SJSA1 (cell line): ENCODE results near the gene ISYNA1. TPM values are rescaled to one million over a fixed set of nuclear protein-coding genes. Genes with fewer than 3 reads are reported as not detected.

Experiments used
- DNase-seq, 2 experiments: peaks; one replicate each; pipeline ENCODE4 v3.0.0-alpha.2; 2015 to 2020; ENCODE audit warnings: low spot score in 2 of 2, low read depth in 1 of 2
- H3K27ac ChIP-seq: fragments of 250-450 bp; sonication (Bioruptor Pico); 2 replicates; pipeline ENCODE4 v1.5.1; 2020; ENCODE audit warnings: mild to moderate bottlenecking, moderate library complexity
- H3K27me3 ChIP-seq: fragments of 250-450 bp; sonication (Bioruptor Pico); replicated peaks from 2 replicates; pipeline ENCODE4 v1.5.1; 2020; ENCODE audit warnings: mild to moderate bottlenecking, moderate library complexity
- H3K36me3 ChIP-seq: fragments of 250-450 bp; sonication (Bioruptor Pico); 2 replicates; pipeline ENCODE4 v1.5.1; 2020; ENCODE audit warnings: mild to moderate bottlenecking
- H3K4me1 ChIP-seq: fragments of 250-450 bp; sonication (Bioruptor Pico); replicated peaks from 2 replicates; pipeline ENCODE4 v1.6.1; 2021; ENCODE audit warnings: mild to moderate bottlenecking
- H3K4me3 ChIP-seq: fragments of 250-450 bp; sonication (Bioruptor Pico); 2 replicates; pipeline ENCODE4 v1.5.1; 2020; ENCODE audit warnings: mild to moderate bottlenecking
- H3K9me3 ChIP-seq: fragments of 250-450 bp; sonication (Bioruptor Pico); replicated peaks from 2 replicates; pipeline ENCODE4 v1.5.1; 2020; ENCODE audit warnings: mild to moderate bottlenecking
- total RNA-seq: library from RNA; depleted of rRNA; stranded (reverse); fragments of >200 nt; shearing (Covaris generic); gene quantifications from 2 replicates; pipeline ENCODE4 v1.2.3, GENCODE V29; 2014

The ISYNA1 gene
- total RNA-seq, 1 experiment from 2014 or later: 2.0 TPM

DNA sequence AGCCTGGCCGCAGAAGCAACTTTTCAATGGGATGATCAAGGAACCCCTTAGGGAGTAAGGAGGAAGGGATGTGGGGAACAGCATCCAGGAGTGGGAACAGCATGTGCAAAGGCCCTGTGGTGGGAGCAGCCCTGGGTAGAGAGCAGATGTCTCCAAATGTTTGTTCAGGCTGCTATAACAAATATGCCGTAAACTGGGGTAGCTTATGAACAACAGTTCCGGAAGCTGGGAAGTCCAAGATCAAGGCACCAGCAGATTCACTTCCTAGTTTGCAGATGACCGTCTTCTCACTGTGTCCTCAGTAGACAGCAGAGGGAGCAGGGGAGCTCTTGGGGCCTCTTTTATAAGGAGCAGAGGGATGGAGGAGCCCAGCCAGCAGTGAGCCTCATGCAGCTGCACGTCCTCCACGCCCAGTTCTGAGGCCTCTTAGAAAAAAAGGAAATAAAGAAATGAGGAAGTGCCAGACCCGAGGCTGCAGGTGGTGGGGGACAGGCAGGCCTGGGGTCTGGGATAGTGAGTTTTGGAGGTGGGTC is 36.3 kb downstream of the ISYNA1 start:
- Histone ChIP-seq H3K36me3 (no peaks in the 10 kb centered on the region), H3K4me1 (peaks cover 30% of the 10 kb centered on the region), H3K27me3 (no peaks in the 10 kb centered on the region), H3K27ac (no peak overlapping the region), H3K4me3 (no peak overlapping the region), H3K9me3 (no peaks in the 10 kb centered on the region)
- no peak for DNase-seq

DNA sequence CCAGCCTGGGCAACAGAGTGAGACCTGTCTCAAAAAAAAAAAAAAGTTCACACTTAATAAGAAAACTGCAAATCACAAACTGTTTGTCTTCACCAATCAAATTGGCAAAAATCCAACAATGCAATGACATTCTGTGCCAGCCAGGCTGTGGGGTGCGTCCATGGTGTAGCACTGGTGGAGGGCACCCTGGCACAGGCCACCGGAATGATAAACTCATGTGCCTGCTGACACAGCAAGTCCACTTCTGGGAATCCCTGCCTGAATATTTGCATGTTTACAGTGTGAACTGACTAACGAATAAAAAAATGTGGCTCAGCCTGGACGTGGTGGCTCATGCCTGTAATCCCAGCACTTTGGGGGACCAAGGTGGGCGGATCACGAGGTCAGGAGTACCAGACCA is 38.9 kb downstream of the ISYNA1 start:
- H3K27ac ChIP-seq: no peak overlapping the region
- peak; percentile 60 to 75 for DNase-seq
- H3K4me3 ChIP-seq: no peak overlapping the region
- H3K9me3 ChIP-seq: no peaks in the 10 kb centered on the region
- H3K36me3 ChIP-seq: no peaks in the 10 kb centered on the region
- H3K4me1 ChIP-seq: peaks cover 30% of the 10 kb centered on the region
- H3K27me3 ChIP-seq: no peaks in the 10 kb centered on the region

DNA sequence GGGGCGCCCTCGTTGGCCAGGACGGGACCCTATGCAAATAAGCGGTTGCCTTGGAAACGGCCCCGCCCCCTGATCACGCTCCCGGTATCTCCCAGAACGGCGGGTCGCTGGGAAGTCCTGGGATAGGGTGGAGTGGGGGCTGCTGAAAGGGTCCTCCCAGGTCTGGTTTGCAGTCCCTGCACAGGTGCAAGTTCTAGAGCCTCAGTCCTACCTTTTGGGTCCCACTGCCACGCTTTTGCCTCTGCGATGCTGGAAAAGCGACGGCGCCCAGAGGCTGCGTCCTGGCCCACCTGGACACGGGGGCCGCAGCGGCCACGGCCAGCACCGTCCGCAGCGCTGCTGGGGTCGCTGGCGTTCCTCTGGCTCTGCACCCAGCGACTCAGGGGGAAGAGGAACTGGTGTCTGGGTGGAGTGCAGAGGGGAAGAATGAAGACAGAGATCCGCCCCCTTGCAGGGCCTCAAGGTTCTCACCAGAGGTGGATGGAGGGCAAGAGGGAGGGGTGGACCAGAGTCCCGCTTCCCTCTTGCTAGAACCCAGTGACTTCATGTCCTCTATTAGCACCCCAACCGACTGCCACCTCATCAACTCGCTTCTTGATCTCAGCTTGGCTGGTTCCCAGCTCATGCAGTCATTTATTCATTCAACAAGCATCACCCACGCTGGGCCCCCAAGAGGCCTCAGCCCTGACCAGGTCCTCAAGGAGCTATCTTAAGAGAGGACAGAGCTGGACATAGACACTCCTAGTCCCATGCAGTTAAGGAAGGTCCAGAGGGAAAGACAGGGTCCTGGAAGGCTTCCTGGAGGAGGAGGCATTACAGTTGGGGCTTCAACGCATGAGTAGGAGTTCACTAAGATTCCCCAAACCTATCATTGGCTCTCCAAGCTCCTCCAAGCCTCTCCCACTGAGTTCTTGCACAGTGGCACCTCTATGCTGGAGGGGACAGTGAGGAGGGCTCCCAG is 40.4 kb downstream of the ISYNA1 start, which contains the start of gene LRRC25:
Gene LRRC25 (minus strand): TSS at position 381 of the 961 bp plus-strand sequence. CDS start 659 bp downstream, outside the sequence.
- Histone ChIP-seq H3K27me3 (no peaks in the 10 kb centered on the region), H3K4me1 (peaks cover 30% of the 10 kb centered on the region), H3K27ac (no peak within 1 kb of the TSS), H3K36me3 (no peaks in the 10 kb centered on the region), H3K4me3 (no peak within 1 kb of the TSS), H3K9me3 (no peaks in the 10 kb centered on the region)
- DNase-seq: no peak

DNA sequence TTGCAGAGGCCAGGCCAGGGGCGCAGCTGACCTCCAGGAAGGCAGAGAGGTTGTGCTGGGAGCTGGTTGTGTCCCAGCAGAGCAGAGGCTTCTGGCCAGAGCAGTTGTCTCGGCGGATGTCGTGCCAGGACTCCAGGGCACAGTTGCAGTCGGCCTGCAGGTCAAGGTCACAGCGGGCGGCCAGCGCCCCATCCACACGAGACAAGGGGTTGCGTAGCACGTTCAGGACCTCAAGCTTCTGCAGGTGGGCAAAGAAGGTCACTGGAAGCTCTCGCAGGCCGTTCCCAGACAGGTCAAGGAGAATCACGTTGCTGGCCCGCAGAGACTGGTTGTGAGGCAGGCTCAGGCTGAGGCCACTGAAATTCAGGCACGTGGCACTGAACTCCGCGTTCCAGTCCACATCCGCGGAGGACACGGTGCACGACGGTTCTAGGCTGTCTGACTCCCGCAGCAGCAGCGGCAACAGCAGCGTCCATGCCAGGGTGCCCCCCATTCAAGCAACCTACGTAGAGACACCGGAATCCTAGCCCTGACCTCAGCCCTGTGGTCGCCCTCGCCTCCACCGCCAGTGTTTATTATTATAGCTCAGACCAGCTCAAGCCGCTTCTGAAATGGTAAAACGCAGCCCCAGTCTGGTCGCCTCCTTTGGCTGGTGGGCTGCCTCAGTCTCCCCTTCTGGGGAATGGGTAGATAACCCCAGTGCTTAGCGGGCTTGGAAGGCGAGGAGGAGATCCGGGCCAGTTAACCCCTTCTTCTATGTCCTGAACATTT is 41.3 kb downstream of the ISYNA1 start:
- Histone ChIP-seq H3K27me3 (no peaks in the 10 kb centered on the region), H3K27ac (no peak overlapping the region), H3K36me3 (no peaks in the 10 kb centered on the region), H3K4me3 (no peak overlapping the region), H3K9me3 (no peaks in the 10 kb centered on the region), H3K4me1 (peaks cover 30% of the 10 kb centered on the region)
- DNase-seq: no peak

DNA sequence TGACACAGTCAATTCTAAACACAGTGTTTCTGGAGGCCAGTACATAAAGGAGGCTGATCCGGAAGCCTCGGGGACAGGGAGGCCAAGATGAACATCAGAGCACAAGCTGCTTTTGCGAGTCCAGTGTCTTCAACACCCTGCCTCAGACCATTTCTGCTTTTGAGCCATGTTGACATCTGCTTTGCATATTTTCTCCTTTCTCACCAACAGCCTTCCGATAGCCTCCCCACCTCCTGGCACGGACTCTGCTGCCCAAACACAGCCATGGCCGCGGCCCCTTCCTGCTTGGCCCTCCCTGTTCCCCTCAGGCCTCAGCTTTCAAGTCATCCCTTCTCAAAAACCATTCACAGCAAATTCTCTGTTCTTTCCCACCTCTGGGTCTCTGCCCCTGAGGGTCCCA is 44.1 kb downstream of the ISYNA1 start:
- Histone ChIP-seq H3K9me3 (no peaks in the 10 kb centered on the region), H3K36me3 (peaks cover under 1% of the 10 kb centered on the region), H3K27me3 (no peaks in the 10 kb centered on the region), H3K4me3 (no peak overlapping the region), H3K4me1 (peaks cover 14% of the 10 kb centered on the region), H3K27ac (no peak overlapping the region)
- DNase-seq: no peak

DNA sequence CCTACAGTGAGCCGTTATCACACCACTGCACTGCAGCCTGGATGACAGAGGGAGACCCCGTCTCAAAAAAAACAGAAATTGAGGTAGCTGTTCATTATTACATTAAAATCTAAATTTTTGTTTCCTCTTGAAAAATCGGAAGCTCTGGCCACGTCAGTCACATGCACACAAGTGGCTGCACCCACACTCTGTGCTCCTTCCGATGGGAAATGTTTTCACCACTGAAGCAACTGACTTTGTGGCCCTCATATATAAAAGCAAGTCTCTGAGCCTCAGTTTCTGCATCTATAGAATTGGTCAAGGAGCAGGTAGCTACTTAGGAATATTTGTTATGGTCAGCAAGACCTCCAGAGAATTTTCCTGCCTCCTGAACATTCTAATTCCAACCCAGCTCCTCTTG is 45.0 kb downstream of the ISYNA1 start:
- Histone ChIP-seq H3K36me3 (peaks cover 7% of the 10 kb centered on the region), H3K27ac (no peak overlapping the region), H3K4me1 (peaks cover 16% of the 10 kb centered on the region), H3K27me3 (no peaks in the 10 kb centered on the region), H3K9me3 (0 out of 2 replicates have a peak, but pooled peaks cover 5% of the 10 kb centered on the region), H3K4me3 (no peak overlapping the region)
- no peak for DNase-seq

DNA sequence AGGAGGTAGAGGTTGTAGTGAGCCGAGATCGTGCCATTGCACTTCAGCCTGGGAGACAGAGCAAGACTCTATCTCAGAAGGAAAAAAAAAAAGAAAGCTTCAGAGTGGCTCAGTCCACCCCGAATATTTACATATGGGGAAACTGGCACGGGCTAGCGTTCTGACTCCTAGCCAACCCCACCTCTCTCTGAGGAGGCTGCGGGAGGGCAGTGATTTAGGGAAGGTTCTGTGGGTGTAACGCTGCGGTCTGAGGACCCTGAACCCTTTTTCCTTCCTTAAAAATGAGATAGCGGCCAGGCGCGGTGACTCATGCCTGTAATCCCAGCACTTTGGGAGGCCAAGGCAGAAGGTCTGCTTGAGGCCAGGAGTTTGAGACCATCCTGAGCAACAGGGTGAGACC is 45.5 kb downstream of the ISYNA1 start:
- no peak for DNase-seq
- Histone ChIP-seq H3K27me3 (no peaks in the 10 kb centered on the region), H3K27ac (no peak overlapping the region), H3K9me3 (0 out of 2 replicates have a peak, but pooled peaks cover 5% of the 10 kb centered on the region), H3K4me3 (no peak overlapping the region), H3K4me1 (peaks cover 17% of the 10 kb centered on the region), H3K36me3 (peaks cover 7% of the 10 kb centered on the region)

DNA sequence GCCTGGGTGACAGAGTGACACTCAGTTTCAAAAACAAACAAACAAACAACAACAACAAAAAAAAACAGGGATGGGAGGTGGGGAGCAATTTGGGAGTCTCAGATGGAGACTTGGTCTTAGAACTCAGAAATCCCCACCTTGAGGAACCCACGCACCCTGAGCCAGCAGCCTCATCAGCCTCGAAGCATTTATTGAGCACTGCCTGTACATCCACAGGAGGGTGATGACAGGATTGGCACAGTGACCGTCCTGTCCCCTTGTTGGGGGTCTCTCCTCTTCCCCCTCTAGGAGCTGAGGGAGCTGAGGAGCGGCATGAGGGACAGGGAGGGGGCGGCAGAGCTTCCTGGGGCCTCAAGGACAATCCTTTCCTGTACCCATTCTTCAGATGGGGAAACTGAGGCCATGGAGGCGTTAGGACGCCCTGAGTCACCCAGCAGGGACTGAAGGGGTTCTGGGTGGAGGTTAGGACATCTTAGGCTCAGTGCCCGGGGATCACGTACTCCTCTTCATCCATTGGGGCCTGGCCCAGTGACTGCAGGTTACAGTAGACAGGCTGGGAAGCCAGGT is 46.3 kb downstream of the ISYNA1 start:
- Histone ChIP-seq H3K4me3 (no peak overlapping the region), H3K36me3 (peaks cover 7% of the 10 kb centered on the region), H3K27me3 (no peaks in the 10 kb centered on the region), H3K9me3 (0 out of 2 replicates have a peak, but pooled peaks cover 5% of the 10 kb centered on the region), H3K27ac (no peak overlapping the region), H3K4me1 (peaks cover 12% of the 10 kb centered on the region)
- no peak for DNase-seq

DNA sequence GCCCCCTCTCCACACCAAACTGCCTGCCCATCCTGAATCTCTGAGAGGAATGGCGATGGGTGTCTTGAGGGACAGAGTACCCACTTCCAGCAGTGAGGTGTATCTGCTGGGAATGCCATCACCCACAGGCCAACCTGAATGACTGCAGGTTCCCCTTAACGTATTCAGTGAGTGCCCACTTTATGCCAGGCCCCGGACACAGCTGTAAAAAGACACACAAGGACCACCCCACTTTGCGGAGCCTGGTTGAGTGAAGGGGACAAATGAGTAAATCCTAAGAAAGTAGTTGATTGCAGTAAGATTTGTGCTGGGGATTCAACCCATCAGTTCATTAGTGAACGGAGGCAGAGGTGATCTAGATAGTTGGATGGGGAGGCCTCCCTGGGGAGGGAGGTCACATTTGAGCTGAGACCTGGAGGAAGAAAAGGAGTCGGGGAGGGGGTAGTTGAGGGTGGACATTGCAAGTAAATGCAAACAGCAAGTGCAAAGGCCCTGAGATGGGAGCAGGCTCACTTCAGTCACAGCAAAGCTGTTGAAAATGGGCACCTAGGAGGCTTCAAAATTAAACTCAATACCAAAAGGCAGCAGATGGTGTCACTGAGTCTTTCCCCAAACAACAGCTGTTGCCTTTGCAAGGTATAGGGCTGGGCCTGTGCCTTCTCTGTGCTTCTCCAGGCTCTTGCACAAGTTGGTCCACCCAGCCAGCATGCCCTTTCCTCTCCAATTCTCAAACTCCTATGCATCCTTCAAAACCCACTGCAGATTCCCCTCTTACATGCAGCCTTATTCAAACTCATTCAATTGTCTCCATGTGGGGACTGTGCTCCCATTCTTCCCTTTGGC is 47.6 kb downstream of the ISYNA1 start:
- peaks cover 25% of the 10 kb centered on the region for H3K4me1 ChIP-seq
- no peaks in the 10 kb centered on the region for H3K27me3 ChIP-seq
- DNase-seq: no peak
- peaks cover 7% of the 10 kb centered on the region for H3K36me3 ChIP-seq
- no peak overlapping the region for H3K4me3 ChIP-seq
- 0 out of 2 replicates have a peak, but pooled peaks cover 5% of the 10 kb centered on the region for H3K9me3 ChIP-seq
- no peak overlapping the region for H3K27ac ChIP-seq

DNA sequence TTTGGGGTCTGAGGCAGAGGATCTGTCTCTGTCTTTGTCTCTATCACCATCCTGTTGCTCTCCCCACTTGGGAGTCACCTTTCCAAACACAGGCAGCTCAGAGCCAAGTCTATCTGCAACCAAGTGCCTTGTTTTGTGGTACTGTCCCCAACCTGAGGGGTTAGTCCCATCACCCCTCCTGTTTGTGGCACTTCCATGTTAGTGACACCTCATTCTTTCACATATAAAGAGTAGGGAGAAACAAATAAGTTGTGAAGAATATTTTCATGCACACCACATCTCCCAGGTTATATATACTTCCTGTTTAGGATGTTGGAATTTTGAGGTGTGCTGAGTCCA is 48.2 kb downstream of the ISYNA1 start:
- no peak for DNase-seq
- H3K9me3 ChIP-seq: 0 out of 2 replicates have a peak, but pooled peaks cover 5% of the 10 kb centered on the region
- H3K4me1 ChIP-seq: peaks cover 26% of the 10 kb centered on the region
- H3K27ac ChIP-seq: no peak overlapping the region
- no peaks in the 10 kb centered on the region for H3K27me3 ChIP-seq
- peaks cover 7% of the 10 kb centered on the region for H3K36me3 ChIP-seq
- no peak overlapping the region for H3K4me3 ChIP-seq

DNA sequence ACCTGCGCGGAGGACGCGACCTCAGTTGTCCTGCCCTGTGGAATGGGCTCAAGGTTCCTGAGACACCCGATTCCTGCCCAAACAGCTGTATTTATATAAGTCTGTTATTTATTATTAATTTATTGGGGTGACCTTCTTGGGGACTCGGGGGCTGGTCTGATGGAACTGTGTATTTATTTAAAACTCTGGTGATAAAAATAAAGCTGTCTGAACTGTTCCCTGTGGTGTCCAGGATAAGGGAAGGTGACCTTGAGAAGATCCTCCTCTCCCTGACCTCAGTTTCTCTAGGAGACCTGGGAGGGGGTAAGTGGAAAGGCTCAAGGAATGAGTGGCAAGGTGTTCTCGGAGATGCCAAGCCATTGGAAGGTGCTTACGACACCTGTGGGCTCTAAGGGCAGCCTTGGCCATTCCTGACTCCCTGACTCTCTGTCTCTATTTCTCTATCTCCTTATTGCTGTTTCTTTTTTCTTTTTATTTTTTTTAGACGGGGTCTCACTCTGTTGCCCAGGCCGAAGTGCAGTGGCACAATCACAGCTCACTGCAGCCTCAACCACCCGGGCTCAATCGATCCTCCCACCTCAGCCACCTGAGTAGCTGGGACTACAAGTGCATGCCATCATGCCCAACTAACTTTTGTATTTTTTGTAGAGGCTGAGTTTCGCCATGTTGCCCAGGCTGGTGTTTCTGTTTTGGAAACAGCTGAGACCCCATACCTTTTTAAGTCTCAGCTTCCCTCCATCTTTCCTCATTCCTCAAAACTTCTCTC is 48.8 kb downstream of the ISYNA1 start:
- H3K27ac ChIP-seq: no peak overlapping the region
- H3K4me3 ChIP-seq: no peak overlapping the region
- peaks cover 26% of the 10 kb centered on the region for H3K4me1 ChIP-seq

More for the DNA sequence above, 48.8 kb downstream of the ISYNA1 start:
- Histone ChIP-seq H3K36me3 (peaks cover 7% of the 10 kb centered on the region), H3K27me3 (no peaks in the 10 kb centered on the region), H3K9me3 (0 out of 2 replicates have a peak, but pooled peaks cover 5% of the 10 kb centered on the region)
- no peak for DNase-seq
